Lower leg skin (tissue), 4 donors: ENCODE measurements around the gene SMG7. TPM values are rescaled to one million over a fixed set of nuclear protein-coding genes. Genes with fewer than 3 reads are reported as not detected.
A peak's percentile ranks its signal among the peaks of the same experiment; 100 is the strongest.

ENCODE experiments used
- DNase-seq, 2 donors: peaks; one replicate each; pipeline ENCODE4 v3.0.0-alpha.2; 2019; ENCODE audit warnings: low spot score in 2 of 2
- H3K4me3 ChIP-seq: fragments of 200-600 bp; sonication (generic); 2 replicates; pipeline ENCODE4 v1.5.1; 2017; ENCODE audit warnings: mild to moderate bottlenecking, low read depth; ENCODE audit not compliant: poor library complexity, severe bottlenecking
- CTCF ChIP-seq, 3 donors: fragments of 450-650 bp; IDR thresholded peaks; one replicate each; pipeline ENCODE4 v1.5.1; 2016; ENCODE audit warnings: antibody characterized with exemption in 3 of 3, mild to moderate bottlenecking in 3 of 3, moderate library complexity in 2 of 3
- POLR2A ChIP-seq, 2 donors: fragments of 450-650 bp; IDR thresholded peaks; one replicate each; pipeline ENCODE4 v1.6.1; 2016 to 2017; ENCODE audit warnings: antibody characterized with exemption in 2 of 2, mild to moderate bottlenecking in 1 of 2, moderate library complexity in 1 of 2
- WGBS, 2 donors: methylation state at CpG; one replicate each; pipeline ENCODE4 v1.1.5; 2018; 5-methylcytosine and 5-hydroxymethylcytosine counted together
- intact Hi-C: fragments of 100-400 bp; cut with DNase I; formaldehyde crosslinking; loops from one replicate; pipeline ENCODE4 v1.15.0; 2023; ENCODE audit warnings: low total_unique reads
- total RNA-seq, 4 donors: library from RNA; depleted of rRNA; stranded (reverse); fragments of >200 nt; gene quantifications; one replicate each; pipeline ENCODE4 v1.1.0, GENCODE V29; 2016

SMG7 gene
- total RNA-seq, 4 donors from 2014 or later, result 34.8 to 57.9 (median 42.6) TPM

- no peak for DNase-seq
- H3K4me3 ChIP-seq, result no peak overlapping the region
- intact Hi-C loops, result no loop called here
- WGBS, 2 donors, result 75 to 89% methylated on average over 4 of the region's 4 CpGs
- TF ChIP-seq POLR2A (IDR thresholded peaks at IDR 0.05) (no peak), CTCF (IDR thresholded peaks at IDR 0.05) (no peak)
Measured at GRCh38 chr1:183571678-183572268, 99.5 kb downstream of the SMG7 start.

- TF ChIP-seq CTCF (IDR thresholded peaks at IDR 0.05) (no peak), POLR2A (IDR thresholded peaks at IDR 0.05) (no peak)
- no peak overlapping the region for H3K4me3 ChIP-seq
- WGBS, 2 donors, result 74 to 80% methylated on average over 1 of the region's 1 CpG
- DNase-seq, result no peak
- intact Hi-C loops, result no loop called here
Measured at GRCh38 chr1:183572721-183573120, 100.4 kb downstream of the SMG7 start.

GRCh38 chr1:183575606-183576005, 103.3 kb downstream of the SMG7 start:
- H3K4me3 ChIP-seq, result no peak overlapping the region
- intact Hi-C loops, result no loop called here
- 59 to 63% methylated on average over 5 of the region's 5 CpGs for WGBS, 2 donors
- TF ChIP-seq CTCF (IDR thresholded peaks at IDR 0.05), result no peak
- TF ChIP-seq POLR2A (IDR thresholded peaks at IDR 0.05), result no peak
- DNase-seq, result peak in 1 of 2 donors; percentile 49

GRCh38 chr1:183576537-183576936, 104.2 kb downstream of the SMG7 start:
- 59 to 62% methylated on average over 8 of the region's 8 CpGs for WGBS, 2 donors
- DNase-seq, result peak in 1 of 2 donors; percentile 76

GRCh38 chr1:183577897-183578465, 105.7 kb downstream of the SMG7 start:
- no peak for DNase-seq
- no peak overlapping the region for H3K4me3 ChIP-seq
- intact Hi-C loops, result no loop called here
- TF ChIP-seq CTCF (IDR thresholded peaks at IDR 0.05) (no peak), POLR2A (IDR thresholded peaks at IDR 0.05) (no peak)
- 85 to 87% methylated on average over 7 of the region's 7 CpGs for WGBS, 2 donors

More at GRCh38 chr1:183576537-183576936, 104.2 kb downstream of the SMG7 start:
- TF ChIP-seq POLR2A (IDR thresholded peaks at IDR 0.05) (no peak), CTCF (IDR thresholded peaks at IDR 0.05) (no peak)
- no peak overlapping the region for H3K4me3 ChIP-seq
- intact Hi-C loops, result no loop called here

- intact Hi-C loops, result no loop called here
- 75 to 88% methylated on average over 1 to 2 of the region's 2 CpGs for WGBS, 2 donors
- no peak overlapping the region for H3K4me3 ChIP-seq
- no peak for DNase-seq
- TF ChIP-seq POLR2A (IDR thresholded peaks at IDR 0.05) (no peak), CTCF (IDR thresholded peaks at IDR 0.05) (no peak)
Measured at GRCh38 chr1:183578856-183579255, 106.6 kb downstream of the SMG7 start.
